K562 (cell line): Measurements from ENCODE around the gene GART. TPM values are rescaled to one million over a fixed set of nuclear protein-coding genes. Genes with fewer than 3 reads are reported as not detected.

Source experiments
- CEBPB ChIP-seq: fragments of 450-650 bp; IDR thresholded peaks from 2 replicates; pipeline ENCODE4 v1.6.1; 2016; ENCODE audit warnings: missing genetic modification characterization, missing compliant biosample characterization
- GATAD2B ChIP-seq: fragments of 450-650 bp; IDR thresholded peaks from 2 replicates; pipeline ENCODE4 v1.6.1; 2017; ENCODE audit warnings: mild to moderate bottlenecking, borderline replicate concordance
- HMGN3 ChIP-seq: IDR thresholded peaks from 2 replicates; pipeline ENCODE4 v1.6.1; 2011; ENCODE audit warnings: borderline replicate concordance, low read depth, mild to moderate bottlenecking, mixed read lengths, low read length; ENCODE audit not compliant: insufficient read length; ENCODE audit errors: extremely low read depth
- KAT8 ChIP-seq: fragments of 450-650 bp; IDR thresholded peaks from 2 replicates; pipeline ENCODE4 v1.6.1; 2016; ENCODE audit warnings: low read depth, mild to moderate bottlenecking
- KLF13 ChIP-seq: fragments of 450-650 bp; IDR thresholded peaks from 2 replicates; pipeline ENCODE4 v1.6.1; 2016; ENCODE audit warnings: missing genetic modification characterization, low read depth, mild to moderate bottlenecking, missing compliant biosample characterization, moderate library complexity, borderline replicate concordance
- LARP7 ChIP-seq: fragments of 450-650 bp; IDR thresholded peaks from 2 replicates; pipeline ENCODE4 v1.6.1; 2016
- MYC ChIP-seq, 2 experiments: fragments of 250-450 bp in 1 of 2; sonication (Bioruptor Pico) in 1 of 2; IDR thresholded peaks; 2 replicates each; pipeline versions ENCODE4 v1.5.1 to v1.6.1; 2012 to 2021; ENCODE audit warnings: low read depth in 2 of 2, borderline replicate concordance in 1 of 2, improper control_type of control experiment in 1 of 2, low read length in 1 of 2, mild to moderate bottlenecking in 1 of 2, moderate library complexity in 1 of 2
- NR2C2 ChIP-seq, 2 experiments: fragments of 200-800 bp in 1 of 2; sonication (Bioruptor generic) in 1 of 2; sonication (generic) in 1 of 2; formaldehyde crosslinking in 1 of 2; IDR thresholded peaks; 2 replicates each; pipeline versions ENCODE4 v1.6.1 to v1.8.0; 2016 to 2022; ENCODE audit warnings: mild to moderate bottlenecking in 1 of 2, missing compliant biosample characterization in 1 of 2, missing genetic modification characterization in 1 of 2, missing genetic modification reagents in 1 of 2
- PML ChIP-seq: IDR thresholded peaks from 2 replicates; pipeline ENCODE4 v1.6.1; 2012; ENCODE audit warnings: low read length, inconsistent platforms
- POLR2G ChIP-seq: fragments of 200-400 bp; formaldehyde crosslinking; IDR thresholded peaks from 2 replicates; pipeline ENCODE4 v1.6.1; 2017; ENCODE audit warnings: low read depth, mild to moderate bottlenecking, antibody characterized with exemption, low read length, moderate library complexity
- POU5F1 ChIP-seq: fragments of 150-350 bp; IDR thresholded peaks from 2 replicates; pipeline ENCODE4 v1.6.1; 2014; ENCODE audit warnings: borderline replicate concordance, low read length, low read depth, mild to moderate bottlenecking; ENCODE audit not compliant: partially characterized antibody
- PTTG1 ChIP-seq: fragments of 450-650 bp; IDR thresholded peaks from 2 replicates; pipeline ENCODE4 v1.6.1; 2016; ENCODE audit warnings: low read depth, mild to moderate bottlenecking, missing genetic modification characterization, missing compliant biosample characterization
- PURB ChIP-seq: sonication (generic); formaldehyde crosslinking; IDR thresholded peaks from 2 replicates; pipeline ENCODE4 v1.9.0; 2021; ENCODE audit warnings: low read depth, mild to moderate bottlenecking, missing genetic modification reagents
- RBFOX2 ChIP-seq: fragments of 200-400 bp; formaldehyde crosslinking; IDR thresholded peaks from 2 replicates; pipeline ENCODE4 v1.6.1; 2017; ENCODE audit warnings: low read depth, mild to moderate bottlenecking, low read length, moderate library complexity
- TAF7 ChIP-seq: fragments of 450-650 bp; IDR thresholded peaks from 2 replicates; pipeline ENCODE4 v1.6.1; 2016; ENCODE audit warnings: missing genetic modification characterization, missing compliant biosample characterization
- TCFL5 ChIP-seq: fragments of 250-450 bp; sonication (Bioruptor Pico); conservative IDR thresholded peaks from 2 replicates; pipeline ENCODE4 v1.6.1; 2021; ENCODE audit warnings: mild to moderate bottlenecking, moderate library complexity, matching md5 sums
- WHSC1 ChIP-seq: IDR thresholded peaks from one replicate; pipeline ENCODE4 v1.6.1; 2012; ENCODE audit warnings: low read length, control low read depth, inconsistent platforms
- YY1 ChIP-seq, 3 experiments: IDR thresholded peaks; 2 replicates each; pipeline ENCODE4 v1.6.1; 2011; ENCODE audit warnings: low read length in 2 of 3, mild to moderate bottlenecking in 2 of 3, moderate library complexity in 2 of 3, borderline replicate concordance in 1 of 3, control low read depth in 1 of 3, low read depth in 1 of 3; ENCODE audit not compliant: insufficient read depth in 3 of 3, insufficient replicate concordance in 2 of 3, control insufficient read depth in 1 of 3, insufficient read length in 1 of 3; ENCODE audit errors: extremely low read depth in 1 of 3
- ZNF354B ChIP-seq: fragments of 250-450 bp; sonication (Bioruptor Pico); IDR thresholded peaks from 2 replicates; pipeline ENCODE4 v1.4.0; 2020
- ZNF76 ChIP-seq: fragments of 250-450 bp; sonication (Bioruptor Pico); IDR thresholded peaks from 2 replicates; pipeline ENCODE4 v1.4.0; 2020; ENCODE audit warnings: mild to moderate bottlenecking, moderate library complexity, borderline replicate concordance
- polyA plus RNA-seq, 8 experiments: library from polyadenylated mRNA; depleted of rRNA in 4 of 8; stranded (reverse) in 5 of 8; unstranded in 3 of 8; fragments of >200 nt; fragmentation: Nextera tagmentation in 2 of 8; fragmentation: Illumina TruSeq in 1 of 8; extraction: Ambion mirVana in 2 of 8; extraction: Trizol in 1 of 8; gene quantifications; 2 replicates each; pipeline versions ENCODE4 v1.2.1 to v1.2.3, GENCODE V29; 2011 to 2014; ENCODE audit warnings: inconsistent platforms in 1 of 8, missing spikeins in 1 of 8
- total RNA-seq, 7 experiments: library from RNA; depleted of rRNA in 6 of 7; stranded (reverse); fragments of >200 nt in 6 of 7; fragmentation: Illumina TruSeq in 2 of 7; extraction: Trizol in 2 of 7; gene quantifications; 2 replicates each; pipeline versions ENCODE4 v1.2.1 to v1.2.3, GENCODE V29; 2011 to 2021; ENCODE audit warnings: low replicate concordance in 1 of 7
- TF ChIP-seq, protein P1 (sequence below), 2 experiments: fragments of 450-650 bp in 1 of 2; IDR thresholded peaks; 2 replicates each; pipeline ENCODE4 v1.6.1; 2011 to 2017; ENCODE audit warnings: low read depth in 2 of 2, antibody characterized with exemption in 1 of 2, borderline replicate concordance in 1 of 2, low read length in 1 of 2, mild to moderate bottlenecking in 1 of 2, mixed read lengths in 1 of 2; ENCODE audit not compliant: control insufficient read depth in 1 of 2
- TF ChIP-seq, protein P2 (sequence below): fragments of 250-450 bp; sonication (Bioruptor Pico); IDR thresholded peaks from 2 replicates; pipeline ENCODE4 v1.5.0; 2021

GART gene
- total and polyA plus RNA-seq, 9 of the 15 experiments (the other 6 are each of a cell fraction or from before 2014, with no cell fraction given): 141 to 429 (median 349) TPM

DNA sequence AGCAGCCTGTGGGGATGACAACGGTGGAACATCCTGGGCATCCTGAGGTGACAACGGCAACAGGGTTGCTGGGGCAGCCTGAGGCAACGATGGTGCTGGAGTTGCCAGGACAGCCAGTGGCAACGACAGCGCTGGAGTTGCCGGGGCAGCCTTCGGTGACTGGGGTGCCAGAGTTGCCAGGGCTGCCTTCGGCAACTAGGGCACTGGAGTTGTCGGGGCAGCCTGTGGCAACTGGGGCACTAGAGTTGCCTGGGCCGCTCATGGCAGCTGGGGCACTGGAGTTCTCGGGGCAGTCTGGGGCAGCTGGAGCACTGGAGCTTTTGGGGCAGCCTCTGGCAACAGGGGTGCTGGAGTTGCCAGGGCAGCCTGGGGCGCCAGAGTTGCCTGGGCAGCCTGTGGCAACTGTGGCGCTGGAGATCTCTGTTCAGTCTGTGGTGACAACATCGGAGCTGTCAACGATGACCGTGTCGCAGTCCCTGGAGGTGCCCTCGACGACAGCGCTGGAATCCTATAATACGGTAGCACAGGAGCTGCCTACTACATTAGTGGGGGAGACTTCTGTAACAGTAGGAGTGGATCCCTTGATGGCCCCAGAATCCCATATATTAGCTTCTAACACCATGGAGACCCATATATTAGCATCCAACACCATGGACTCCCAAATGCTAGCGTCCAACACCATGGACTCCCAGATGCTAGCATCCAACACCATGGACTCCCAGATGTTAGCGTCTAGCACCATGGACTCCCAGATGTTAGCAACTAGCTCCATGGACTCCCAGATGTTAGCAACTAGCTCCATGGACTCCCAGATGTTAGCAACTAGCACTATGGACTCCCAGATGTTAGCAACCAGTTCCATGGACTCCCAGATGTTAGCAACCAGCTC lies 9.1 kb upstream of the GART start (continued):
- TF ChIP-seq, protein P1, sequence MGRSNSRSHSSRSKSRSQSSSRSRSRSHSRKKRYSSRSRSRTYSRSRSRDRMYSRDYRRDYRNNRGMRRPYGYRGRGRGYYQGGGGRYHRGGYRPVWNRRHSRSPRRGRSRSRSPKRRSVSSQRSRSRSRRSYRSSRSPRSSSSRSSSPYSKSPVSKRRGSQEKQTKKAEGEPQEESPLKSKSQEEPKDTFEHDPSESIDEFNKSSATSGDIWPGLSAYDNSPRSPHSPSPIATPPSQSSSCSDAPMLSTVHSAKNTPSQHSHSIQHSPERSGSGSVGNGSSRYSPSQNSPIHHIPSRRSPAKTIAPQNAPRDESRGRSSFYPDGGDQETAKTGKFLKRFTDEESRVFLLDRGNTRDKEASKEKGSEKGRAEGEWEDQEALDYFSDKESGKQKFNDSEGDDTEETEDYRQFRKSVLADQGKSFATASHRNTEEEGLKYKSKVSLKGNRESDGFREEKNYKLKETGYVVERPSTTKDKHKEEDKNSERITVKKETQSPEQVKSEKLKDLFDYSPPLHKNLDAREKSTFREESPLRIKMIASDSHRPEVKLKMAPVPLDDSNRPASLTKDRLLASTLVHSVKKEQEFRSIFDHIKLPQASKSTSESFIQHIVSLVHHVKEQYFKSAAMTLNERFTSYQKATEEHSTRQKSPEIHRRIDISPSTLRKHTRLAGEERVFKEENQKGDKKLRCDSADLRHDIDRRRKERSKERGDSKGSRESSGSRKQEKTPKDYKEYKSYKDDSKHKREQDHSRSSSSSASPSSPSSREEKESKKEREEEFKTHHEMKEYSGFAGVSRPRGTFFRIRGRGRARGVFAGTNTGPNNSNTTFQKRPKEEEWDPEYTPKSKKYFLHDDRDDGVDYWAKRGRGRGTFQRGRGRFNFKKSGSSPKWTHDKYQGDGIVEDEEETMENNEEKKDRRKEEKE (IDR thresholded peaks at IDR 0.05; ENCODE audit: borderline replicate concordance in 1 of 2, control insufficient read depth in 1 of 2, low read depth in 2 of 2, low read length in 1 of 2): no peak
- no peak for TF ChIP-seq WHSC1
- TF ChIP-seq PURB (CRISPR knock-in tag): no peak
- no peak for TF ChIP-seq POU5F1
- TF ChIP-seq NR2C2 (CRISPR knock-in tag; IDR thresholded peaks at IDR 0.05): no peak
- TF ChIP-seq NR2C2 (tag; IDR thresholded peaks at IDR 0.05): no peak
- TF ChIP-seq KLF13 (tag): no peak
- TF ChIP-seq ZNF76 (CRISPR knock-in tag): no peak
- TF ChIP-seq LARP7: no peak
- TF ChIP-seq RBFOX2: peak; percentile 78
- TF ChIP-seq TCFL5 (CRISPR knock-in tag): no peak
- TF ChIP-seq PML: no peak; the same call in 1 of the 2 replicates
- no peak for TF ChIP-seq YY1 (IDR thresholded peaks at IDR 0.05; ENCODE audit: borderline replicate concordance in 1 of 3, control insufficient read depth in 1 of 3, extremely low read depth in 1 of 3, insufficient read depth in 3 of 3, insufficient read length in 1 of 3, insufficient replicate concordance in 2 of 3, low read depth in 1 of 3, low read length in 2 of 3)
- TF ChIP-seq TAF7 (tag): no peak
- no peak for TF ChIP-seq KAT8
- TF ChIP-seq GATAD2B: no peak
- peak; percentile 79 for TF ChIP-seq POLR2G
- TF ChIP-seq HMGN3: no peak
- TF ChIP-seq CEBPB (tag): no peak
- TF ChIP-seq MYC (IDR thresholded peaks at IDR 0.05; ENCODE audit: low read depth, low read length): no peak
- TF ChIP-seq MYC (CRISPR knock-in tag; IDR thresholded peaks at IDR 0.05; ENCODE audit: borderline replicate concordance, low read depth): no peak
- no peak for TF ChIP-seq ZNF354B (CRISPR knock-in tag)
- TF ChIP-seq, protein P2, sequence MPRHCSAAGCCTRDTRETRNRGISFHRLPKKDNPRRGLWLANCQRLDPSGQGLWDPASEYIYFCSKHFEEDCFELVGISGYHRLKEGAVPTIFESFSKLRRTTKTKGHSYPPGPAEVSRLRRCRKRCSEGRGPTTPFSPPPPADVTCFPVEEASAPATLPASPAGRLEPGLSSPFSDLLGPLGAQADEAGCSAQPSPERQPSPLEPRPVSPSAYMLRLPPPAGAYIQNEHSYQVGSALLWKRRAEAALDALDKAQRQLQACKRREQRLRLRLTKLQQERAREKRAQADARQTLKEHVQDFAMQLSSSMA (CRISPR knock-in tag): no peak
- TF ChIP-seq PTTG1: no peak
